HUES6 (cell line): ENCODE data around the gene EPG5.
A peak's percentile ranks its signal among the peaks of the same experiment; 100 is the strongest.
"Not testable (repeated sequence)": the region's sequence is repeated elsewhere in the genome, so short reads cannot be mapped to it uniquely, and the experiment has no call there.

Source experiments
- H3K27ac ChIP-seq: 2 replicates; pipeline ENCODE4 v1.7.0; 2013; ENCODE audit warnings: low read depth, mild to moderate bottlenecking, low read length, inconsistent platforms
- H3K27me3 ChIP-seq: 2 replicates; pipeline ENCODE4 v1.6.1; 2013; ENCODE audit warnings: low read length; ENCODE audit not compliant: control insufficient read depth, insufficient read depth
- H3K36me3 ChIP-seq: 2 replicates; pipeline ENCODE4 v1.6.1; 2013; ENCODE audit warnings: low read length; ENCODE audit not compliant: control insufficient read depth, insufficient read depth
- H3K4me1 ChIP-seq: 2 replicates; pipeline ENCODE4 v1.6.1; 2013; ENCODE audit warnings: low read length; ENCODE audit not compliant: control insufficient read depth, insufficient read depth
- H3K4me3 ChIP-seq: 2 replicates; pipeline ENCODE4 v1.5.1; 2013; ENCODE audit warnings: low read depth, low read length
- H3K9ac ChIP-seq: one replicate; pipeline ENCODE4 v1.6.1; 2013; ENCODE audit warnings: mild to moderate bottlenecking, low read length
- H3K9me3 ChIP-seq: 2 replicates; pipeline ENCODE4 v1.6.1; 2013; ENCODE audit warnings: low read depth, low read length; ENCODE audit not compliant: control insufficient read depth, insufficient read depth

Gene EPG5

DNA sequence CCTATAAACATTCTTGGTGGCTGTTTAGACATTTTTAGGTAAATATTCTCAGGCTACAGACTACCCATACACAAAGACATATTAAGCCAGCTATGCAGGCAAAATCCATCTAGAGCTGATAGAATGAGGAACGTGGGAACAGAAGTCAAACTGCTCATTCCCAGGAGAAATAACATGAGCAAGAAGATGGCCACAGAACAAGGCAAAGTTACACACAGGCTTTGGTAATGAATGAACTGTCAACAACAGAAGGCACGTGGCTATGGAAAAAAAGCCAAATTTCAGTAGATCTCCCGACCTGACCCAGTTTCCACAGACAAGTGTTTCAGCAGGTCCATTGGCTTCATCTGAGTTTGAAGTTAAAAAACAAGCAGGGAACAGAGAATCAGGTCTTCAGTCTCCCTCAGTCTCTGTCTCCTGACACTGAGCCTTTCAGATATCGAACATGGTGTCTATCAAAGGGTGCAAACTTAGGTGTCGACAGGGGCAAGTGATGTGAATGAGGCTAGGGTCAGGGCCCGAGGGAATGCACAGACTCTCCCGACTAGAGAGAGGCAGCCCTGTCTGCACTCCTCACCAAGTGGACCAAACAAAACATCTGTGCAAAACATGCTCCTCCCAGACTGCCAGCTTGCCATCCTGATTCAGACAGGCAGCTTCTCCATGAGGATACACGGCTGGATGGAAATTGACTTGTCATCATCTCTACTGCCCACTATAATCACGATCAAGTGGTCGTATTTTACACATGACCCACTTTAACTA lies 115.8 kb downstream of the EPG5 start:
- Histone ChIP-seq H3K9me3 (no peaks in the 10 kb centered on the region), H3K27me3 (no peaks in the 10 kb centered on the region), H3K9ac (no peak overlapping the region), H3K27ac (no peak overlapping the region), H3K4me1 (no peaks in the 10 kb centered on the region), H3K4me3 (no peak overlapping the region), H3K36me3 (peaks cover 34% of the 10 kb centered on the region)

DNA sequence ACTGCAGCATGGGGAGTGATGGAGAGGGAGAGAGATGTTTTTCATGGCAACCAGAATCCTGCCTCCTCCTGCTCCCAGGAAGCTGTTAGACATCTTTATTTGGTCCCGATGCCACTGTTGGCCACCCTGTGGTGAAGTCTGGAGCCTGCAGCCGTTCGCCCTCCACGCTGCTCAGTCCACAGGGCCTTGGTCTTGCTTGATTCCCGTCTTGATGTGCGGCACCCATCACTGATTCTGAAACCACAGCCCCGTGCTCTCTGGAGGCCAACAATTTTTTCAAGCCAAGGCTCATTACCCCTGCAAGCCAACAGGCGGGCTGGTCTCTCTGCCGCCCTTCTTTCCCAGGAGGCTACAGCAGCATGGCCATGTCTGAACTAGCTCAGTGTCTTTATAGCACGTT lies 117.1 kb downstream of the EPG5 start:
- H3K36me3 ChIP-seq, result peaks cover 26% of the 10 kb centered on the region
- no peak overlapping the region for H3K4me3 ChIP-seq
- H3K9ac ChIP-seq, result no peak overlapping the region
- H3K4me1 ChIP-seq, result peaks cover 8% of the 10 kb centered on the region; the same call in 1 of the 2 replicates
- no peaks in the 10 kb centered on the region for H3K27me3 ChIP-seq
- no peak overlapping the region for H3K27ac ChIP-seq
- H3K9me3 ChIP-seq, result no peaks in the 10 kb centered on the region

DNA sequence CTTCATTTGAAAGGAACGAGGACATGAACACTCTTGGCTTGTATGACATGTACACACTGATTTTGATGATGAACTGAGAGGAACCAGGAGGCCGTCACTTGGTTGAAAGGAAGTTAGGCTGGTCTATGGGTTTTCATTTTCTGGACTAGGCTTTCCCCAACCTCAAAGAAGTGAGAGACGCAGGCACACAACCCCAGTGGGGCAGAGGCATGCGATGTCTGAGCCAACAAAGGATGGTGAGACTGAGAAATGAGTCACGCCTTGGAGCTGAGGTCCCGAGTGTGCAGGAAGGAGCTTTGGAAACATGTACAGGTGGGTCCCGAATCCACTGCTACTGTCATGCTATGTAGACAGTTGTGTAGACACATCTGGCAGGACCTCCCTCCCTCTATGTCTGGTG lies 117.6 kb downstream of the EPG5 start:
- Histone ChIP-seq H3K27me3 (no peaks in the 10 kb centered on the region), H3K4me3 (no peak overlapping the region), H3K9me3 (no peaks in the 10 kb centered on the region), H3K9ac (no peak overlapping the region), H3K36me3 (peaks cover 21% of the 10 kb centered on the region), H3K4me1 (peaks cover 8% of the 10 kb centered on the region; the same call in 1 of the 2 replicates), H3K27ac (no peak overlapping the region)

DNA sequence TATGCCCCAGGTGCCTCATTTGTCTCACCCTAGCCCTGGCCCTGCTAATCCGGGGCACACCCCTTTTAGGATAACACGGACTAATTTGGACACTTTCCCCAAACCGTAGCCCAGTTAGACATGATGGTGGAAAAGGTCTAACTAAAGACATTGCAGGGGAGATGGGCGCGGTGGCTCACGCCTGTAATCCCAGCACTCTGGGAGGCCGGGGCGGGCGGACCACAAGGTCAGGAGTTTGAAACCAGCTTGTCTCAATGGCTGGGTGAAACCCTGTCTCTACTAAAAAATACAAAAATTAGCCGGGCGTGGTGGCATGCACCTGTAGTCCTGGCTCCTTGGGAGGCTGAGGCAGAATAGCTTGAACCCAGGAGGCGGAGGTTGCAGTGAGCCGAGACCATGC lies 118.5 kb downstream of the EPG5 start:
- H3K9ac ChIP-seq, H3K9me3 ChIP-seq, H3K27me3 ChIP-seq, H3K27ac ChIP-seq, H3K4me1 ChIP-seq, H3K4me3 ChIP-seq: not testable (repeated sequence)
- peaks cover 21% of the 10 kb centered on the region for H3K36me3 ChIP-seq

DNA sequence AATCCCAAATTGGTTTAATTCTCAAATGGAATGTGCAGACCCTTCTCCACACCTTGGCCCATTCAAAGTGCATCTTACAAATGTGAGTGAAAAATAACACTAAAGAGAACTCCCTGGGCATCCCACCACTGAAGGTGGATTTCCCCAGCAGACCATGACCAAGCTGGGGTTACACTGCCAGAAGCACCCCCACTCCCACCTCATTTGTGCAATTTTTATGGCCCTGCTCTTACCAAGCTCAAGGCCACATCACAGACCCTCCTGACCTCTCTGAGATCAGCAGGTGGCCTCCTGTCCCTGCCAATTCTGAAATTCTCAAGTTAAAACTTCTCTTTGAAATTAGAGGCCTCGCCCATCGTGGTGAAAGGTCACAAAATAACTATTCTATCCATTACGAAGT lies 120.0 kb downstream of the EPG5 start:
- Histone ChIP-seq H3K4me1 (peaks cover 8% of the 10 kb centered on the region; the same call in 1 of the 2 replicates), H3K4me3 (no peak overlapping the region), H3K36me3 (peaks cover 11% of the 10 kb centered on the region), H3K27me3 (no peaks in the 10 kb centered on the region), H3K27ac (no peak overlapping the region), H3K9ac (no peak overlapping the region), H3K9me3 (no peaks in the 10 kb centered on the region)

DNA sequence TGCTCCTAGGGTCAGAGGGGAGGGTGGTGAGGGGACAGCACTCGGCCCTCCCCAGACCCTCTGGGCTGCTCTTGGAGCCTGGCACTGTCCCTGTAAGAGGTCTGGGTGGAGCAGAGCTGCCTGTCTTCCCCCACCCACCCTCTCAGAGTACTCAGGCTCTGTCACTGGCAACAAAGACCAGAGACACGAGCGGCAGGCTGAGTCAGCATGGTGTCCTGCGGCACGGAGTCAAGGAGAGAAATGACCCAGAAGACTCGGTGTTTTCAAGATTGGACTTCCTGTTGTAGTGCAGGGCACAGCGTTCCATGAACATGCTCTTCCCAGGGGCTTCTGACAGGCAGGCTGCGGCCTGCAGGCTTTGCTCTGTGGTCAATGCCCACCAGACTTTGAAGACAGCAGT lies 121.7 kb downstream of the EPG5 start:
- Histone ChIP-seq H3K4me3 (no peak overlapping the region), H3K9ac (peak overlapping the region; percentile 36), H3K27me3 (no peaks in the 10 kb centered on the region), H3K9me3 (no peaks in the 10 kb centered on the region), H3K4me1 (peaks cover 8% of the 10 kb centered on the region; the same call in 1 of the 2 replicates), H3K27ac (peak overlapping the region; percentile 37; the same call in 1 of the 2 replicates), H3K36me3 (peaks cover 11% of the 10 kb centered on the region)

DNA sequence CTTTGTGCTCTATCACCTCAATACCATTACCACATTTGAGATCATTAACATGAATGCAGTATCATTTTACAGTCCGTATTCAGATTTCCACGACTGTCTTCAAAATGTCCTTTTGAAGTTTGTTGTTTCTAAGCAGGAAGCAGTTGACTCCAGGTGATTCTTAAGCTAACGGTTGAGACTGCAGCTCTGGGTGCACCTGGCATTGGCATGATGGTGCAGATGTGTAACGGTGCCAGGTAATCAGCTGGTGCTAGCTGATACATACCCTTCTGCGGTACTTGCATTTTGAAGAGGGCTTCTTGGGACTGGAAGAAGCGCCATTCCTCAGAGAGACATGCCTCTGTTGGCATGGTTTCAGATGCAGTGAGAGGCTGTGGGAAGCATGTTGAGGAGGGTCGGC lies 122.2 kb downstream of the EPG5 start:
- Histone ChIP-seq H3K4me1 (peaks cover 8% of the 10 kb centered on the region; the same call in 1 of the 2 replicates), H3K27me3 (peaks cover under 1% of the 10 kb centered on the region; the same call in 1 of the 2 replicates), H3K4me3 (no peak overlapping the region), H3K36me3 (peaks cover 7% of the 10 kb centered on the region), H3K9me3 (no peaks in the 10 kb centered on the region), H3K9ac (peak overlapping the region; percentile 36), H3K27ac (peak overlapping the region; percentile 37; the same call in 1 of the 2 replicates)

DNA sequence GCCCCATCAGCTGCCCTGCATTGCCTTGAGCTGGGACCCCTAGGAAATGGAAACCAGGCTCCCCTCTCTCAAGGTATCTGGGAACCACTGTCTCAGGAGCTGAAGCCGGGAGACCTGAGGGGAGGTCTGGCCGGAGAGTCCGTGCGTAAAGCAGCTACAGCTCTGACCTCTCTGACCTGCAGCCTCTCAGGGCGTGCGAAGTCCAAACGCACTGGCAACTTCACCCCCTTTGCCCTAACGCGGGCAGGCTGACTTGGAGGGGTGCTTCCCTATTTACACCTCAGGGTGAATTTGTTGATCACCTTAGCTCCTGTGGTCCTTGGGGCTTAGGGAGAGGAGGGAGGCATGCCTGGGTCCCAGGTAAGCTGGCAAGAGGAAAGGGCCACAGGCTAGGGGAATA lies 124.1 kb downstream of the EPG5 start:
- peaks cover 18% of the 10 kb centered on the region for H3K27me3 ChIP-seq
- H3K4me3 ChIP-seq, result no peak overlapping the region
- no peaks in the 10 kb centered on the region for H3K9me3 ChIP-seq
- H3K36me3 ChIP-seq, result no peaks in the 10 kb centered on the region
- peaks cover 12% of the 10 kb centered on the region; the same call in 1 of the 2 replicates for H3K4me1 ChIP-seq
- H3K27ac ChIP-seq, result no peak overlapping the region
- H3K9ac ChIP-seq, result no peak overlapping the region

DNA sequence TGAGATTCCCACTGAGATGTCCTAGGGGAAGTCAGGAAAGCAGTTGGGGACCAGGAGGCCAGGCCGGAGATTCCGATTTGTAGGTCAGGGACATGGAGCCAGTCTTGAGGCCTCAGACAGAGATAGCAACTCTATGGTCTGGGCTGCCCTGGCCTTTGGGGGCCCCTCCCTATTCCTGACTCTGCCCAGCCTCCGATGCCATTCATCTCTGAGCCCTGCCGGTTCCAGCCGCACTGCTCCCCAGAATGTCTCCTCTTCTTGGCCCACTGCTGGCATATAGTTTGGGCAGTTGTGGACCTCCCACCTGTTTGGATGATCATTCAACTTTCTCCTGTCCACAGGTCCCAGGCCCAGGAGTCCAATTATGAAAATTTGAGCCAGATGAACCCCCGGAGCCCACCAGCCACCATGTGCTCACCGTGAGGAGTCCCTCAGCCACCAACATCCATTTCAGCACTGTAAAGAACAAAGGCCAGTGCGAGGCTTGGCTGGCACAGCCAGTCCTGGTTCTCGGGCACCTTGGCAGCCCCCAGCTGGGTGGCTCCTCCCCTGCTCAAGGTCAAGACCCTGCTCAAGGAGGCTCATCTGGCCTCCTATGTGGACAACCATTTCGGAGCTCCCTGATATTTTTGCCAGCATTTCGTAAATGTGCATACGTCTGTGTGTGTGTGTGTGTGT lies 125.2 kb downstream of the EPG5 start:
- no peaks in the 10 kb centered on the region for H3K36me3 ChIP-seq
- H3K9me3 ChIP-seq, result no peaks in the 10 kb centered on the region
- H3K9ac ChIP-seq, result no peak overlapping the region
- peaks cover 29% of the 10 kb centered on the region for H3K27me3 ChIP-seq
- H3K27ac ChIP-seq, result no peak overlapping the region
- no peak overlapping the region for H3K4me3 ChIP-seq
- peaks cover 14% of the 10 kb centered on the region; the same call in 1 of the 2 replicates for H3K4me1 ChIP-seq

DNA sequence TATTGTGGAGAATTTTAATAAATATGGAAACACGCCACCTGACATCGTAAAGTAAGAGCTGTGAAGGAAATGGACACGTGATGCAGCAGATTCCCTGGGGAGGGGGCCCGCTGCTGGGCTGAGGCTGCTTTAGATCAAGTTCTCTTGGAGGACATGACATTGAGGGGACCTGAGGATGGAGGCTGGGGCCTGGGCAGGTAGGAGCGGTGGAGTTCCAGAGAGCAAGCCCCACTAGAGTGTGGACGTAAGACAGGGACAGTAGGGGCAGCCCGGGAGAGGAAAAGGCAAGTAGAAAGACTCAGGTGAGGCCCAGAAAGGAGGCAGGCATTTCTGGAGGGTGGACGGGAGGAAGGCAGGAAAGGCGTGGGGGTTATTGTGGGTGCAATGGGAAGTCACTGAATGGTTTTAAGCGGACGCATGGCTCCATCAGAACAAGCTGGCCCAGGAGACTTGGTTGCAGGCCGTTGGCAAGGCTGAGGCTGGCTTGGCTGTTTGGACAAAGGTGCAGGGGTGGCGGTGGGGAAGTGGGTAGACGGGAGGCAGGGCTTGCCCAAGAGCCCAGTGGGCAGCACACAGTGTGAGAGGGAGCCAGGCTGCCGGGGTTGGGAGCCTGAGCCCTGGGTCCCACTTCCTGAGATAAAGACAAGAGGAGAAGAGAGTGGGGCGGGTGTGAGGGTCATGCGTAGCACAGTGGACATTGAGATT lies 125.9 kb downstream of the EPG5 start:
- H3K9ac ChIP-seq, result no peak overlapping the region
- H3K36me3 ChIP-seq, result no peaks in the 10 kb centered on the region
- H3K4me3 ChIP-seq, result no peak overlapping the region
- H3K27ac ChIP-seq, result no peak overlapping the region
- H3K4me1 ChIP-seq, result peaks cover 20% of the 10 kb centered on the region; the same call in 1 of the 2 replicates
- H3K27me3 ChIP-seq, result peaks cover 36% of the 10 kb centered on the region
- no peaks in the 10 kb centered on the region for H3K9me3 ChIP-seq
